Brain microvascular endothelial cell (primary cell): ENCODE measurements around the gene OGT.
"Not testable (repeated sequence)": the region's sequence is repeated elsewhere in the genome, so short reads cannot be mapped to it uniquely, and the experiment has no call there.

Experiments
- DNase-seq: peaks from one replicate; pipeline ENCODE4 v3.0.0-alpha.2; 2020
- H3K27ac ChIP-seq: fragments of 250-450 bp; sonication (Bioruptor Pico); 2 replicates; pipeline ENCODE4 v1.5.1; 2020; ENCODE audit warnings: mild to moderate bottlenecking, moderate library complexity
- H3K27me3 ChIP-seq: fragments of 250-450 bp; sonication (Bioruptor Pico); replicated peaks from 2 replicates; pipeline ENCODE4 v1.5.1; 2020; ENCODE audit warnings: mild to moderate bottlenecking
- H3K36me3 ChIP-seq: fragments of 250-450 bp; sonication (Bioruptor Pico); replicated peaks from 2 replicates; pipeline ENCODE4 v1.5.1; 2020; ENCODE audit warnings: mild to moderate bottlenecking
- H3K4me3 ChIP-seq: 2 replicates; pipeline ENCODE4 v1.5.1; 2011; ENCODE audit warnings: low read depth, mild to moderate bottlenecking, control low read depth, low read length, moderate library complexity
- CTCF ChIP-seq: IDR thresholded peaks from 2 replicates; pipeline ENCODE4 v1.5.1; 2011; ENCODE audit warnings: low read depth, mild to moderate bottlenecking, moderate library complexity, low read length, control low read depth, inconsistent platforms; ENCODE audit errors: missing control alignments
- in situ Hi-C: cut with HindIII; loops from 2 replicates; pipeline ENCODE4 v1.10.0; 2017; ENCODE audit warnings: low sequenced_read_pairs, low pct_ligation_motif_present

OGT gene

GRCh38 chrX:71547339-71547738 lies 14.4 kb downstream of the OGT start:
- no peak for DNase-seq
- in situ Hi-C loops, result no loop called here
- TF ChIP-seq CTCF, result no peak
- H3K4me3 ChIP-seq, result no peak overlapping the region
- no peak overlapping the region for H3K27ac ChIP-seq
- H3K36me3 ChIP-seq, result peaks cover 10% of the 10 kb centered on the region
- no peaks in the 10 kb centered on the region for H3K27me3 ChIP-seq

- Histone ChIP-seq H3K27ac (no peak overlapping the region), H3K27me3 (no peaks in the 10 kb centered on the region), H3K36me3 (peaks cover 17% of the 10 kb centered on the region), H3K4me3 (no peak overlapping the region)
- in situ Hi-C loops, result no loop called here
- DNase-seq, result no peak
- no peak for TF ChIP-seq CTCF
These were observed 17.1 kb downstream of the OGT start for GRCh38 chrX:71549986-71550385.

DNA sequence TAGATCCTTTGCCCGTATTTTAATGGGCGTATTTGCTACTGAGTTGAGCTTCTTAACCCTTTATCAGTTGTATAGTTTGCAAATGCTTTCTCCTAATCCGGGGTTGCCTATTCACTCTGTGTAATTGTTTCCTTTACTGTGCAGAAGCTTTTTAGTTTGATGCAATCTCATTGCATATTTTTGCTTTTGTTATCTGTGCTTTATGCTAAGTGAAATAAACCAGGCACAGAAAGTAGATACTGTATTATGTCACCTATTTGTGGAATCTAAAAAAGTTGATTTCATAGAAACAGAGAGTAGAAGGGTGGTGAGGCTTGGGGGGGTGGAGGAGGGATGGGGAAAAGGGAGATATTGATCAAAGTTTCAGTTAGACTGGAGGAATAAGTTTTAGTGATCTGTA lies 17.7 kb downstream of the OGT start:
- no peak for TF ChIP-seq CTCF
- in situ Hi-C loops, result no loop called here
- no peak for DNase-seq
- Histone ChIP-seq H3K27me3 (no peaks in the 10 kb centered on the region), H3K27ac (no peak overlapping the region), H3K36me3 (peaks cover 20% of the 10 kb centered on the region), H3K4me3 (no peak overlapping the region)

DNA sequence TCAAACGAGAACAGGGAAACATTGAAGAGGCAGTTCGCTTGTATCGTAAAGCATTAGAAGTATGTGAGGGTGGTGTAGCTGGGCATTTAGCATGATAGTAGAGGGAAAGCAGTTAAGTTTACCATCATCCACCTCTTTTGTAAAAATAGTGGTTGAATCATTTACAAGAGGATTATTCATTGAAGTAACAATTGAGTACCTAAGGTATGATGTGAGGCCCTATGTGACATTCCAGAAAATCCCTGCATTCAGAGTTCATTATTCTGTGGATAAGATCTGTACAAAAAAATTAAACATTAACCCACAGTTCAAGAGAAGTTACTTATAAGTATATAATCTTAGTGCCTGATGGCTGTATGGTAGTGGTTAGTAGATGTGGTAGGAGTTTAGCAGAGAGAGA lies 23.1 kb downstream of the OGT start:
- H3K36me3 ChIP-seq, result peaks cover 30% of the 10 kb centered on the region

GRCh38 chrX:71558920-71559319 lies 26.0 kb downstream of the OGT start:
- no peak for TF ChIP-seq CTCF
- Histone ChIP-seq H3K27me3 (no peaks in the 10 kb centered on the region), H3K27ac (no peak overlapping the region), H3K36me3 (peaks cover 46% of the 10 kb centered on the region), H3K4me3 (no peak overlapping the region)
- no peak for DNase-seq
- in situ Hi-C loops, result no loop called here

More for the DNA sequence above, 23.1 kb downstream of the OGT start:
- in situ Hi-C loops, result no loop called here
- DNase-seq, result no peak
- H3K27me3 ChIP-seq, result no peaks in the 10 kb centered on the region
- H3K27ac ChIP-seq, result no peak overlapping the region
- no peak for TF ChIP-seq CTCF
- no peak overlapping the region for H3K4me3 ChIP-seq

DNA sequence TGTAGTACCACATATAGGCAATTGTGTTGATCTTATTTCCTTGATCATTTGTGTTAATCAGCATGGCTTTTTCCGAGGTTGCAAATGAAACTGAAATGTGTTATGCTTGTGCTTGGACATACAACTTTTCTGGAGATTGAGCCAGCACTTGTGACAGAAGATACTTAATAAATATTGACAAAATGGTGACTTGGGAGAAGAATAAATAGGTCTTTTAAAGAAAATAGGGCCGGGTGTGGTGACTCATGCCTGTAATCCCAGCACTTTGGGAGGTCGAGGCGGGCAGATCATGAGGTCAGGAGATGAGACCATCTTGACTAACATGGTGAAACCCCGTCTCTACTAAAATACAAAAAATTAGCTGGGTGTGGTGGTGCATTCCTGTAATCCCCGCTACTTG lies 26.9 kb downstream of the OGT start:
- DNase-seq, in situ Hi-C loops, H3K27ac ChIP-seq, H3K4me3 ChIP-seq, H3K27me3 ChIP-seq: not testable (repeated sequence)
- peaks cover 51% of the 10 kb centered on the region for H3K36me3 ChIP-seq
